ENCODE data around the gene ATP6V0A1. TPM values are rescaled to one million over a fixed set of nuclear protein-coding genes. Genes with fewer than 3 reads are reported as not detected.
"Not testable (repeated sequence)": the region's sequence is repeated elsewhere in the genome, so short reads cannot be mapped to it uniquely, and the experiment has no call there.

The ATP6V0A1 gene
- polyA plus RNA-seq, 1 donor from 2014 or later, result 92.1 TPM

GRCh38 chr17:42454987-42455386 is 3.7 kb upstream of the ATP6V0A1 start:
- H3K4me3 ChIP-seq (ENCODE audit: low read length); H3K79me2 ChIP-seq (replicated peaks; ENCODE audit: insufficient read depth, low read length); H3K27me3 ChIP-seq (ENCODE audit: insufficient read depth, low read depth, low read length); H3K9ac ChIP-seq (ENCODE audit: low read length); H3K27ac ChIP-seq (ENCODE audit: low read length); H2AFZ ChIP-seq (ENCODE audit: low read depth, low read length); H3K9me2 ChIP-seq (ENCODE audit: insufficient read depth, low read length); H4K20me1 ChIP-seq (ENCODE audit: insufficient read depth); H3F3A ChIP-seq (ENCODE audit: insufficient read depth, low read length, poor library complexity, severe bottlenecking); H3K36me3 ChIP-seq (ENCODE audit: insufficient read depth, low read length); H3K4me2 ChIP-seq (ENCODE audit: low read length); H3K9me3 ChIP-seq (ENCODE audit: low read length): not testable (repeated sequence)

DNA sequence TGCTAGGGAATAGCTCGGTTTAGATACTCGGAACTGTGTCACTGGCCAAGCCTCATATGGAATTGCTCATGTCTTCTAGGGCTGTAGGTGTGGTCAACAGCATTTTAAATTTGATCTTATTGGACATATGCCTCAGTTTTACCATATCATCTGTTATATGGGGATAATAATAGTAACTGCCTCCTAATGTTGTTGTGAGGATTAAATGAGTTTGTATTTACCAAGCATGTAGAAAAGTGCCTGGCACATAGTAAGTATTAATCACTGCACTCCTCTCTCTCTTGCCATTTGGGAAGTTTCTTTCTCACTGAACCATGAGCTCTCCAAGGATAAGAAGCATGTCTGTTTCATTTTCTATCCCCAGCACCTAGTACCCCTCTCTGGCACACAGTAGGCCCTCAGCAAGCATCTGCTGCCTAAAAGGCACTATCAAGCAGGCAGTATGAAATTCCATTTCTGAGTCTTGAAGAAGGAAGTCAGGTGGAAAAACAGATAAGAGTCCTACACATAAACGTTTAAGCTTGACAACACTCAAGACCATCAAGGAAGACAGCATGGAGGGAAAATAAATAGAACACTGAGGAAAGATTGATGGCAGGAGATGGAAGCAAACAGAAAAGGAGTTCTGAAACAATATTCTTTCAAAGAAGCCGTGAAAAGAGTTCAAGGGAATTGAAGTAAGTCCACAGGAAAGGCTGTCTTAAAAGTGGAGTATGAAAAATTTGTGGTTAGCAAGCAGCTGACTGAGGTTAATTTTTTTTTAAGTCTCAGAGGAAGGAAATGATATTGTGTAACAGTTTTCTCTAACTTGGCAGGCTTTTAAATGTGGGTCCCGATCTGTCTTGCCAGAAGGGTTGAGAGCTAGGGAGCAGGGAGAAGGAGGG is 2.2 kb upstream of the ATP6V0A1 start:
- H2AFZ ChIP-seq (ENCODE audit: low read depth, low read length), result no peak overlapping the region

More for the DNA sequence above, 2.2 kb upstream of the ATP6V0A1 start:
- no peak overlapping the region for H3K4me2 ChIP-seq (ENCODE audit: low read length)
- TF ChIP-seq TAF1 (IDR thresholded peaks at IDR 0.05; ENCODE audit: low read depth) (no peak), MXI1 (conservative IDR thresholded peaks at IDR 0.05; ENCODE audit: poor library complexity, severe bottlenecking) (no peak), SMC3 (conservative IDR thresholded peaks at IDR 0.05; ENCODE audit: poor library complexity) (no peak), EP300 (conservative IDR thresholded peaks at IDR 0.05; ENCODE audit: poor library complexity, severe bottlenecking) (no peak), CTCF (IDR thresholded peaks at IDR 0.05; ENCODE audit: poor library complexity, severe bottlenecking) (no peak)
- TF ChIP-seq, protein P1, sequence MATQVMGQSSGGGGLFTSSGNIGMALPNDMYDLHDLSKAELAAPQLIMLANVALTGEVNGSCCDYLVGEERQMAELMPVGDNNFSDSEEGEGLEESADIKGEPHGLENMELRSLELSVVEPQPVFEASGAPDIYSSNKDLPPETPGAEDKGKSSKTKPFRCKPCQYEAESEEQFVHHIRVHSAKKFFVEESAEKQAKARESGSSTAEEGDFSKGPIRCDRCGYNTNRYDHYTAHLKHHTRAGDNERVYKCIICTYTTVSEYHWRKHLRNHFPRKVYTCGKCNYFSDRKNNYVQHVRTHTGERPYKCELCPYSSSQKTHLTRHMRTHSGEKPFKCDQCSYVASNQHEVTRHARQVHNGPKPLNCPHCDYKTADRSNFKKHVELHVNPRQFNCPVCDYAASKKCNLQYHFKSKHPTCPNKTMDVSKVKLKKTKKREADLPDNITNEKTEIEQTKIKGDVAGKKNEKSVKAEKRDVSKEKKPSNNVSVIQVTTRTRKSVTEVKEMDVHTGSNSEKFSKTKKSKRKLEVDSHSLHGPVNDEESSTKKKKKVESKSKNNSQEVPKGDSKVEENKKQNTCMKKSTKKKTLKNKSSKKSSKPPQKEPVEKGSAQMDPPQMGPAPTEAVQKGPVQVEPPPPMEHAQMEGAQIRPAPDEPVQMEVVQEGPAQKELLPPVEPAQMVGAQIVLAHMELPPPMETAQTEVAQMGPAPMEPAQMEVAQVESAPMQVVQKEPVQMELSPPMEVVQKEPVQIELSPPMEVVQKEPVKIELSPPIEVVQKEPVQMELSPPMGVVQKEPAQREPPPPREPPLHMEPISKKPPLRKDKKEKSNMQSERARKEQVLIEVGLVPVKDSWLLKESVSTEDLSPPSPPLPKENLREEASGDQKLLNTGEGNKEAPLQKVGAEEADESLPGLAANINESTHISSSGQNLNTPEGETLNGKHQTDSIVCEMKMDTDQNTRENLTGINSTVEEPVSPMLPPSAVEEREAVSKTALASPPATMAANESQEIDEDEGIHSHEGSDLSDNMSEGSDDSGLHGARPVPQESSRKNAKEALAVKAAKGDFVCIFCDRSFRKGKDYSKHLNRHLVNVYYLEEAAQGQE (IDR thresholded peaks at IDR 0.05; ENCODE audit: borderline replicate concordance), result no peak
- no peak overlapping the region for H3K9ac ChIP-seq (ENCODE audit: low read length)
- H3K36me3 ChIP-seq (ENCODE audit: insufficient read depth, low read length), result no peaks in the 10 kb centered on the region
- no peaks in the 10 kb centered on the region for H4K20me1 ChIP-seq (ENCODE audit: insufficient read depth)
- H3K9me2 ChIP-seq (ENCODE audit: insufficient read depth, low read length), result no peaks in the 10 kb centered on the region
- no peaks in the 10 kb centered on the region for H3F3A ChIP-seq (ENCODE audit: insufficient read depth, low read length, poor library complexity, severe bottlenecking)
- no peak overlapping the region for H3K4me3 ChIP-seq (ENCODE audit: low read length)
- H3K27ac ChIP-seq (ENCODE audit: low read length), result no peak overlapping the region
- no peaks in the 10 kb centered on the region for H3K9me3 ChIP-seq (ENCODE audit: low read length)
- peaks cover 22% of the 10 kb centered on the region for H3K79me2 ChIP-seq (replicated peaks; ENCODE audit: insufficient read depth, low read length)
- no peaks in the 10 kb centered on the region for H3K27me3 ChIP-seq (ENCODE audit: insufficient read depth, low read depth, low read length)

Measured in neural cell (in vitro differentiated cells).